HepG2 (cell line): ENCODE measurements around the gene ZCCHC7.

Experiments
- MAFK ChIP-seq, 2 experiments: IDR thresholded peaks in 1 of 2; conservative IDR thresholded peaks in 1 of 2; 2 replicates each; pipeline ENCODE4 v1.6.1; 2011; ENCODE audit warnings: improper control_type of control experiment in 2 of 2, low read length in 2 of 2
- TF ChIP-seq, protein P1 (sequence below): sonication (generic); formaldehyde crosslinking; IDR thresholded peaks from 2 replicates; pipeline ENCODE4 v1.5.0; 2020; ENCODE audit warnings: mild to moderate bottlenecking, missing genetic modification reagents, moderate library complexity
- TF ChIP-seq, protein P2 (sequence below): sonication (generic); formaldehyde crosslinking; IDR thresholded peaks from 2 replicates; pipeline ENCODE4 v1.5.0; 2020; ENCODE audit warnings: missing genetic modification reagents
- TF ChIP-seq, protein P3 (sequence below): sonication (generic); formaldehyde crosslinking; IDR thresholded peaks from 2 replicates; pipeline ENCODE4 v1.4.0; 2020; ENCODE audit warnings: mild to moderate bottlenecking, missing genetic modification reagents

DNA sequence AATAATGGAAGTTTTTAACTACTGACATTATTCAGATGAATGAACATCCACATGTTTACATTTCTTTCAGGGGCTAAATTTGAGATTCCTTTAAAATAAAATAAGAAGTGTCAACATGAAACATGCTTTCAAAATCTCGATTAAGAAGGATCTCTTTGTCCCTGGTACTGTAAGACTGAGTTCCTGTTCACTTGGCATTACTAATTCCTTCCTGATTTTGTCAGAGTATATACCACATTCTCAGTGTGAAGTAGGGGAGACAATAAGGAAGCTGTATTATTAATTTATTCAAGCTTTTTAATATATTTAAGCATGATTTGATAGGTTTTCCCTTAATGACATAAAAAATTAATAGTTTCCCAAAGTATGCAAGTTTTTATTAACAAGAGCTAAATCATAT, 220.6 kb downstream of the ZCCHC7 start:
- TF ChIP-seq, protein P1, sequence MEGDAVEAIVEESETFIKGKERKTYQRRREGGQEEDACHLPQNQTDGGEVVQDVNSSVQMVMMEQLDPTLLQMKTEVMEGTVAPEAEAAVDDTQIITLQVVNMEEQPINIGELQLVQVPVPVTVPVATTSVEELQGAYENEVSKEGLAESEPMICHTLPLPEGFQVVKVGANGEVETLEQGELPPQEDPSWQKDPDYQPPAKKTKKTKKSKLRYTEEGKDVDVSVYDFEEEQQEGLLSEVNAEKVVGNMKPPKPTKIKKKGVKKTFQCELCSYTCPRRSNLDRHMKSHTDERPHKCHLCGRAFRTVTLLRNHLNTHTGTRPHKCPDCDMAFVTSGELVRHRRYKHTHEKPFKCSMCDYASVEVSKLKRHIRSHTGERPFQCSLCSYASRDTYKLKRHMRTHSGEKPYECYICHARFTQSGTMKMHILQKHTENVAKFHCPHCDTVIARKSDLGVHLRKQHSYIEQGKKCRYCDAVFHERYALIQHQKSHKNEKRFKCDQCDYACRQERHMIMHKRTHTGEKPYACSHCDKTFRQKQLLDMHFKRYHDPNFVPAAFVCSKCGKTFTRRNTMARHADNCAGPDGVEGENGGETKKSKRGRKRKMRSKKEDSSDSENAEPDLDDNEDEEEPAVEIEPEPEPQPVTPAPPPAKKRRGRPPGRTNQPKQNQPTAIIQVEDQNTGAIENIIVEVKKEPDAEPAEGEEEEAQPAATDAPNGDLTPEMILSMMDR (CRISPR knock-in tag): no peak
- TF ChIP-seq, protein P2, sequence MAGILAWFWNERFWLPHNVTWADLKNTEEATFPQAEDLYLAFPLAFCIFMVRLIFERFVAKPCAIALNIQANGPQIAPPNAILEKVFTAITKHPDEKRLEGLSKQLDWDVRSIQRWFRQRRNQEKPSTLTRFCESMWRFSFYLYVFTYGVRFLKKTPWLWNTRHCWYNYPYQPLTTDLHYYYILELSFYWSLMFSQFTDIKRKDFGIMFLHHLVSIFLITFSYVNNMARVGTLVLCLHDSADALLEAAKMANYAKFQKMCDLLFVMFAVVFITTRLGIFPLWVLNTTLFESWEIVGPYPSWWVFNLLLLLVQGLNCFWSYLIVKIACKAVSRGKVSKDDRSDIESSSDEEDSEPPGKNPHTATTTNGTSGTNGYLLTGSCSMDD (CRISPR knock-in tag): no peak
- TF ChIP-seq MAFK (conservative IDR thresholded peaks at IDR 0.05 in 1 of 2, IDR thresholded peaks at IDR 0.05 in 1 of 2; ENCODE audit: low read length in 2 of 2): no peak
- TF ChIP-seq, protein P3, sequence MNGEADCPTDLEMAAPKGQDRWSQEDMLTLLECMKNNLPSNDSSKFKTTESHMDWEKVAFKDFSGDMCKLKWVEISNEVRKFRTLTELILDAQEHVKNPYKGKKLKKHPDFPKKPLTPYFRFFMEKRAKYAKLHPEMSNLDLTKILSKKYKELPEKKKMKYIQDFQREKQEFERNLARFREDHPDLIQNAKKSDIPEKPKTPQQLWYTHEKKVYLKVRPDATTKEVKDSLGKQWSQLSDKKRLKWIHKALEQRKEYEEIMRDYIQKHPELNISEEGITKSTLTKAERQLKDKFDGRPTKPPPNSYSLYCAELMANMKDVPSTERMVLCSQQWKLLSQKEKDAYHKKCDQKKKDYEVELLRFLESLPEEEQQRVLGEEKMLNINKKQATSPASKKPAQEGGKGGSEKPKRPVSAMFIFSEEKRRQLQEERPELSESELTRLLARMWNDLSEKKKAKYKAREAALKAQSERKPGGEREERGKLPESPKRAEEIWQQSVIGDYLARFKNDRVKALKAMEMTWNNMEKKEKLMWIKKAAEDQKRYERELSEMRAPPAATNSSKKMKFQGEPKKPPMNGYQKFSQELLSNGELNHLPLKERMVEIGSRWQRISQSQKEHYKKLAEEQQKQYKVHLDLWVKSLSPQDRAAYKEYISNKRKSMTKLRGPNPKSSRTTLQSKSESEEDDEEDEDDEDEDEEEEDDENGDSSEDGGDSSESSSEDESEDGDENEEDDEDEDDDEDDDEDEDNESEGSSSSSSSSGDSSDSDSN (CRISPR knock-in tag): no peak
